GM12875 (cell line): ENCODE results near the gene WNT1.

Source experiments
- H3K4me3 ChIP-seq: one replicate; pipeline ENCODE4 v1.5.1; 2011; ENCODE audit warnings: low read depth, low read length, control low read depth
- CTCF ChIP-seq: IDR thresholded peaks from 2 replicates; pipeline ENCODE4 v1.5.1; 2011; ENCODE audit warnings: low read depth, mild to moderate bottlenecking, control low read depth, inconsistent platforms, low read length, moderate library complexity, borderline replicate concordance; ENCODE audit not compliant: insufficient read depth

WNT1 gene

GRCh38 chr12:49019443-49020324 is 41.6 kb downstream of the WNT1 start:
- peak; percentile 56 for TF ChIP-seq CTCF
- H3K4me3 ChIP-seq = no peak overlapping the region

GRCh38 chr12:49020441-49020840 is 42.3 kb downstream of the WNT1 start:
- TF ChIP-seq CTCF = no peak
- H3K4me3 ChIP-seq = no peak overlapping the region

- no peak for TF ChIP-seq CTCF
- no peak overlapping the region for H3K4me3 ChIP-seq
Observed at GRCh38 chr12:49021292-49021915, 43.3 kb downstream of the WNT1 start.

GRCh38 chr12:49022558-49023178 is 44.5 kb downstream of the WNT1 start:
- TF ChIP-seq CTCF = no peak
- H3K4me3 ChIP-seq = no peak overlapping the region

GRCh38 chr12:49023812-49024211 is 45.7 kb downstream of the WNT1 start:
- H3K4me3 ChIP-seq = no peak overlapping the region
- no peak for TF ChIP-seq CTCF

- no peak for TF ChIP-seq CTCF
Observed at GRCh38 chr12:49024543-49024942, 46.4 kb downstream of the WNT1 start.

More at GRCh38 chr12:49024543-49024942, 46.4 kb downstream of the WNT1 start:
- H3K4me3 ChIP-seq = no peak overlapping the region
